H9 (cell line): Measurements from ENCODE around the gene FBXL22. TPM values are rescaled to one million over a fixed set of nuclear protein-coding genes. Genes with fewer than 3 reads are reported as not detected.
A peak's percentile ranks its signal among the peaks of the same experiment; 100 is the strongest.

Experiments
- DNase-seq: peaks from one replicate; pipeline ENCODE4 v3.0.0-alpha.2; 2017
- H2AFZ ChIP-seq: one replicate; pipeline ENCODE4 v1.6.1; 2013; ENCODE audit warnings: mild to moderate bottlenecking, low read length, control low read depth, moderate library complexity
- H2AK5ac ChIP-seq: 2 replicates; pipeline ENCODE4 v1.6.1; 2013; ENCODE audit warnings: low read length, control low read depth, mixed read lengths; ENCODE audit not compliant: insufficient read length
- H2BK120ac ChIP-seq: one replicate; pipeline ENCODE4 v1.6.1; 2013; ENCODE audit warnings: low read depth, mild to moderate bottlenecking, low read length, control low read depth, inconsistent platforms; ENCODE audit not compliant: poor library complexity, severe bottlenecking
- H2BK12ac ChIP-seq: 2 replicates; pipeline ENCODE4 v1.6.1; 2013; ENCODE audit warnings: low read length, control low read depth, mixed read lengths, low read depth; ENCODE audit not compliant: insufficient read length
- H2BK15ac ChIP-seq: 2 replicates; pipeline ENCODE4 v1.6.1; 2013; ENCODE audit warnings: low read depth, low read length, control low read depth
- H2BK20ac ChIP-seq: one replicate; pipeline ENCODE4 v1.6.1; 2013; ENCODE audit warnings: low read depth, mild to moderate bottlenecking, low read length, control low read depth, inconsistent platforms; ENCODE audit not compliant: poor library complexity, severe bottlenecking
- H2BK5ac ChIP-seq: 2 replicates; pipeline ENCODE4 v1.6.1; 2013; ENCODE audit warnings: low read length, control low read depth, mixed read lengths; ENCODE audit not compliant: insufficient read length
- H3K14ac ChIP-seq: 2 replicates; pipeline ENCODE4 v1.6.1; 2013; ENCODE audit warnings: low read length, control low read depth; ENCODE audit not compliant: insufficient read depth
- H3K18ac ChIP-seq: 2 replicates; pipeline ENCODE4 v1.6.1; 2013; ENCODE audit warnings: low read depth, mild to moderate bottlenecking, mixed read lengths, low read length, control low read depth; ENCODE audit not compliant: insufficient read length
- H3K23ac ChIP-seq: 2 replicates; pipeline ENCODE4 v1.6.1; 2013; ENCODE audit warnings: low read length, control low read depth, mixed read lengths, low read depth; ENCODE audit not compliant: insufficient read length
- H3K23me2 ChIP-seq: 2 replicates; pipeline ENCODE4 v1.6.1; 2013; ENCODE audit warnings: low read depth, mild to moderate bottlenecking, mixed read lengths, low read length, control low read depth; ENCODE audit not compliant: insufficient read length, poor library complexity, severe bottlenecking
- H3K27ac ChIP-seq: 2 replicates; pipeline ENCODE4 v1.5.1; 2013; ENCODE audit warnings: low read length, control low read depth, mixed read lengths, low read depth; ENCODE audit not compliant: insufficient read length
- H3K27me3 ChIP-seq: 2 replicates; pipeline ENCODE4 v1.6.1; 2013; ENCODE audit warnings: low read length, control low read depth, inconsistent platforms; ENCODE audit not compliant: insufficient read depth
- H3K4ac ChIP-seq: 2 replicates; pipeline ENCODE4 v1.6.1; 2013; ENCODE audit warnings: low read depth, mild to moderate bottlenecking, control low read depth, inconsistent platforms, low read length, moderate library complexity
- H3K4me1 ChIP-seq: 2 replicates; pipeline ENCODE4 v1.6.1; 2013; ENCODE audit warnings: low read length, control low read depth, inconsistent platforms; ENCODE audit not compliant: insufficient read depth
- H3K4me2 ChIP-seq: 2 replicates; pipeline ENCODE4 v1.6.1; 2013; ENCODE audit warnings: low read length, control low read depth, mixed read lengths; ENCODE audit not compliant: insufficient read length, insufficient read depth
- H3K56ac ChIP-seq: 2 replicates; pipeline ENCODE4 v1.6.1; 2013; ENCODE audit warnings: low read depth, mild to moderate bottlenecking, mixed read lengths, low read length, control low read depth; ENCODE audit not compliant: insufficient read length
- H3K79me1 ChIP-seq: 2 replicates; pipeline ENCODE4 v1.6.1; 2013; ENCODE audit warnings: low read depth, mild to moderate bottlenecking, moderate library complexity, low read length, control low read depth, inconsistent platforms; ENCODE audit not compliant: insufficient read depth, poor library complexity, severe bottlenecking
- H3K79me2 ChIP-seq: 2 replicates; pipeline ENCODE4 v1.6.1; 2013; ENCODE audit warnings: low read length, control low read depth, inconsistent platforms; ENCODE audit not compliant: insufficient read depth
- H3K9ac ChIP-seq: 2 replicates; pipeline ENCODE4 v1.6.1; 2013; ENCODE audit warnings: low read length, control low read depth, mixed read lengths; ENCODE audit not compliant: insufficient read length; ENCODE audit errors: extremely low read depth
- H3K9me3 ChIP-seq: one replicate; pipeline ENCODE4 v1.6.1; 2013; ENCODE audit warnings: low read depth, low read length, inconsistent platforms; ENCODE audit not compliant: control insufficient read depth
- H3T11ph ChIP-seq: one replicate; pipeline ENCODE4 v1.6.1; 2013; ENCODE audit warnings: mild to moderate bottlenecking, low read length, control low read depth, inconsistent platforms
- H4K20me1 ChIP-seq: one replicate; pipeline ENCODE4 v1.6.1; 2013; ENCODE audit not compliant: control insufficient read depth, insufficient read length, insufficient read depth
- H4K5ac ChIP-seq: 2 replicates; pipeline ENCODE4 v1.6.1; 2013; ENCODE audit warnings: low read depth, mild to moderate bottlenecking, mixed read lengths, low read length, control low read depth; ENCODE audit not compliant: insufficient read length
- H4K8ac ChIP-seq: replicated peaks from 2 replicates; pipeline ENCODE4 v1.6.1; 2013; ENCODE audit warnings: low read length, control low read depth, mixed read lengths, low read depth; ENCODE audit not compliant: insufficient read length
- H4K91ac ChIP-seq: 2 replicates; pipeline ENCODE4 v1.6.1; 2013; ENCODE audit warnings: low read depth, mild to moderate bottlenecking, moderate library complexity, mixed read lengths, low read length, control low read depth; ENCODE audit not compliant: insufficient read length
- H3K27ac Mint-ChIP-seq, 3 experiments: 2 replicates in 2 of 3; 3 replicates in 1 of 3; pipeline ENCODE4 v1.8.0; 2020 to 2021; ENCODE audit warnings: mixed read lengths in 3 of 3, mild to moderate bottlenecking in 1 of 3, moderate library complexity in 1 of 3
- H3K27me3 Mint-ChIP-seq: 2 replicates; pipeline ENCODE4 v1.8.0; 2021; ENCODE audit warnings: low read depth, mild to moderate bottlenecking, moderate library complexity, mixed read lengths
- H3K36me3 Mint-ChIP-seq, 3 experiments: 2 replicates in 2 of 3; 3 replicates in 1 of 3; pipeline ENCODE4 v1.8.0; 2020 to 2021; ENCODE audit warnings: low read depth in 3 of 3, mixed read lengths in 3 of 3; ENCODE audit not compliant: insufficient read depth in 1 of 3
- H3K4me1 Mint-ChIP-seq, 2 experiments: 2 replicates each; pipeline ENCODE4 v1.8.0; 2020; ENCODE audit warnings: mixed read lengths in 2 of 2
- H3K4me3 Mint-ChIP-seq, 2 experiments: 2 replicates in 1 of 2; 3 replicates in 1 of 2; pipeline ENCODE4 v1.8.0; 2020 to 2021; ENCODE audit warnings: mild to moderate bottlenecking in 2 of 2, mixed read lengths in 2 of 2, moderate library complexity in 1 of 2
- H3K9me3 Mint-ChIP-seq, 2 experiments: 2 replicates in 1 of 2; 3 replicates in 1 of 2; pipeline ENCODE4 v1.8.0; 2020; ENCODE audit warnings: mild to moderate bottlenecking in 2 of 2, mixed read lengths in 2 of 2, moderate library complexity in 1 of 2
- WGBS: extraction: QIAGEN DNeasy Blood & Tissue Kit; methylation state at CpG from one replicate; pipeline ENCODE4 v1.1.7; 2013; ENCODE audit warnings: missing lambda C conversion rate, low lambda C conversion rate, mixed read lengths; ENCODE audit not compliant: insufficient read length; ENCODE audit errors: extremely low coverage; 5-methylcytosine and 5-hydroxymethylcytosine counted together
- total RNA-seq: library from RNA; stranded (reverse); gene quantifications from 2 replicates; pipeline ENCODE4 v1.2.1, GENCODE V29; 2021
- TF ChIP-seq, protein P1 (sequence below): fragments of 200-600 bp; sonication (generic); conservative IDR thresholded peaks from 3 replicates; pipeline ENCODE4 v1.8.0; 2021; ENCODE audit warnings: antibody characterized with exemption, mild to moderate bottlenecking

Gene FBXL22
- total RNA-seq, 1 experiment from 2014 or later = 0.52 TPM

GRCh38 chr15:63596676-63597037 lies 530 bp upstream of the FBXL22 start:
- Histone ChIP-seq H3K56ac (no peak overlapping the region), H4K5ac (no peak overlapping the region), H3K4me1 (no peaks in the 10 kb centered on the region; the same call in 1 of the 2 replicates), H3K79me2 (no peaks in the 10 kb centered on the region), H2BK15ac (no peak overlapping the region), H3K9me3 (no peaks in the 10 kb centered on the region), H3K4me2 (no peak overlapping the region), H3K4ac (no peak overlapping the region), H3K14ac (no peak overlapping the region), H3K27ac (no peak overlapping the region), H2BK20ac (no peak overlapping the region), H3K23ac (no peak overlapping the region), H3K27me3 (no peaks in the 10 kb centered on the region), H4K91ac (no peak overlapping the region), H2BK5ac (no peak overlapping the region), H2BK120ac (no peak overlapping the region), H4K8ac (no peak overlapping the region), H3K9ac (no peak overlapping the region), H3T11ph (no peak overlapping the region), H2BK12ac (no peak overlapping the region), H4K20me1 (no peaks in the 10 kb centered on the region), H3K18ac (no peak overlapping the region), H2AK5ac (no peak overlapping the region), H3K79me1 (no peaks in the 10 kb centered on the region), H2AFZ (no peak overlapping the region), H3K23me2 (peaks cover 11% of the 10 kb centered on the region)
- Mint-ChIP-seq H3K27me3 (peaks cover 18% of the 10 kb centered on the region), H3K4me3 (no peak overlapping the region), H3K27ac (peak overlapping the region in 1 of 3 experiments; percentile 20; a peak in 1 of 7 replicates), H3K9me3 (no peaks in the 10 kb centered on the region), H3K36me3 (peaks cover under 1 to 5% (median 2%) of the 10 kb centered on the region in 3 experiments; a peak in 6 of 7 replicates), H3K4me1 (peaks cover 18 to 35% of the 10 kb centered on the region in 2 experiments)
- WGBS = no CpG with 5 or more reads among the region's 2 CpGs
- TF ChIP-seq, protein P1, sequence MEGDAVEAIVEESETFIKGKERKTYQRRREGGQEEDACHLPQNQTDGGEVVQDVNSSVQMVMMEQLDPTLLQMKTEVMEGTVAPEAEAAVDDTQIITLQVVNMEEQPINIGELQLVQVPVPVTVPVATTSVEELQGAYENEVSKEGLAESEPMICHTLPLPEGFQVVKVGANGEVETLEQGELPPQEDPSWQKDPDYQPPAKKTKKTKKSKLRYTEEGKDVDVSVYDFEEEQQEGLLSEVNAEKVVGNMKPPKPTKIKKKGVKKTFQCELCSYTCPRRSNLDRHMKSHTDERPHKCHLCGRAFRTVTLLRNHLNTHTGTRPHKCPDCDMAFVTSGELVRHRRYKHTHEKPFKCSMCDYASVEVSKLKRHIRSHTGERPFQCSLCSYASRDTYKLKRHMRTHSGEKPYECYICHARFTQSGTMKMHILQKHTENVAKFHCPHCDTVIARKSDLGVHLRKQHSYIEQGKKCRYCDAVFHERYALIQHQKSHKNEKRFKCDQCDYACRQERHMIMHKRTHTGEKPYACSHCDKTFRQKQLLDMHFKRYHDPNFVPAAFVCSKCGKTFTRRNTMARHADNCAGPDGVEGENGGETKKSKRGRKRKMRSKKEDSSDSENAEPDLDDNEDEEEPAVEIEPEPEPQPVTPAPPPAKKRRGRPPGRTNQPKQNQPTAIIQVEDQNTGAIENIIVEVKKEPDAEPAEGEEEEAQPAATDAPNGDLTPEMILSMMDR = no peak
- DNase-seq = peak; percentile 14
